GM18951 (cell line): ENCODE results near the gene ENAH.

ENCODE experiments used
- POLR2A ChIP-seq: IDR thresholded peaks from 4 replicates; pipeline ENCODE4 v1.6.1; 2011; ENCODE audit warnings: mild to moderate bottlenecking; ENCODE audit not compliant: insufficient read length, insufficient read depth; ENCODE audit errors: extremely low read depth
- in situ Hi-C: fragments of 300-500 bp; cut with MboI; formaldehyde crosslinking; loops from one replicate; pipeline ENCODE4 v1.12.0; 2022; ENCODE audit warnings: low sequenced_read_pairs, mixed read lengths, inconsistent platforms; ENCODE audit not compliant: unreplicated experiment

Gene ENAH

DNA sequence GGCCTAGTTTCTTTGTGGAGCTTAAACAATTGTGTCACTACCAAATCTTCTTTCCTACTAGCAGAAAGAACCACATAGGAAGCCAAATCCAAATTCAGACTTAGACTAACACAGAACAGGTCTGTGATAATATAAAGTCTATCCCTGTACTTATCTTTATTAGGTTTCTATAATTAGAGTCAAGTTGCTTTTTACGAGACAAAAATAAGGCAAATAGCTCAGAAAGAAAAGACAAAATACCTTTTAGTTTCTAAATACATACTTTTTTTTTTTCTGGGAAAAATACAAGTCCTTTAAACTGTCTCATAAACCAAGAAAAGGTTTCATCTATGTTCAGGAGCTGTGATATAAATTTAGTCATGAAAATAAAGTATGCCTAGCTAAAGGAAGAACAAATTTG is 146.2 kb downstream of the ENAH start:
- TF ChIP-seq POLR2A, result no peak
- in situ Hi-C loops, result no loop called here

DNA sequence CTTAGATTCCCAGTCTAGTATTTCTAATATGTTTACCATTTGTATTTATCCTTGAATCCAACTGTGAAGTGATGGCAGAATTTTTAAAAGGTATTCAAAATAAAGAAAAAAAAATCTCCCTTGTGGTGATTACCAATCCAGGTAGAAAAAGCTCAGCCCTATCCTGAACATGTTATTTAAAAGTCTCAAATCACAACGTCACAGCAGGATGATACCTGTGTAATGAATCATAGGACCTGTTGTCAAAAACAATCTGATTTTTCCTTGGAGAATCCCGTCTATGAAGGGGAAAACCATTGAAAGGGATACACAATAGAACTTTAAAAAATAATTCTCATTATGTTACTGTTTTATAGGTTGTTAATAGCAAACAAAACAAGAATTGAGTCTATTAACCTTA is 148.1 kb downstream of the ENAH start:
- no peak for TF ChIP-seq POLR2A
- in situ Hi-C loops, result no loop called here

DNA sequence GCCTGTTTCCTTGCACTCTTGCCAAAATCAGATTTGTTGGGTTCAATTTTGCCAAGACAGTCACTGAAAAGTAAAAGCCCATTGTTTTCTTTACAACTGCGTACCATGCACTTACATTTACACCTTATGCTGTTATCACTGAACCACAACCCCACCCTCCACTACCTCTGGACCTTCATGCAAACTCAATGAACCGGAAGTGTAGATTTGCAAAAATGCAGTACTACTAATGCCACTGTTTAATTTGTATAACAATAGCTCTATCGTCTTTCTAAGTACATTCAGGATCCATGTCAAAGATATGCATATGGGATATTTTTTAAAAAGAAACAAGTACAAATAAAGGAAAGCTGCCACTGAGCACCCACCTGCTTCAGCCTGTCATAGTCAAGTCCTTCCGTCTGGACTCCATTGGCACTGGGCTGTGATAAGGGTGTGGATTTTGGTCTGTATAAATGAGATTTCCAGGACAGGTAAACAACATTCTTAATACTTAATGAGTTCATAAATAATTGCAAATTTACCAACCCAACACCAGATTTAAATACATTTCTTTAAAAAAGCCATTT is 152.2 kb downstream of the ENAH start:
- TF ChIP-seq POLR2A, result no peak
- in situ Hi-C loops, result no loop called here

DNA sequence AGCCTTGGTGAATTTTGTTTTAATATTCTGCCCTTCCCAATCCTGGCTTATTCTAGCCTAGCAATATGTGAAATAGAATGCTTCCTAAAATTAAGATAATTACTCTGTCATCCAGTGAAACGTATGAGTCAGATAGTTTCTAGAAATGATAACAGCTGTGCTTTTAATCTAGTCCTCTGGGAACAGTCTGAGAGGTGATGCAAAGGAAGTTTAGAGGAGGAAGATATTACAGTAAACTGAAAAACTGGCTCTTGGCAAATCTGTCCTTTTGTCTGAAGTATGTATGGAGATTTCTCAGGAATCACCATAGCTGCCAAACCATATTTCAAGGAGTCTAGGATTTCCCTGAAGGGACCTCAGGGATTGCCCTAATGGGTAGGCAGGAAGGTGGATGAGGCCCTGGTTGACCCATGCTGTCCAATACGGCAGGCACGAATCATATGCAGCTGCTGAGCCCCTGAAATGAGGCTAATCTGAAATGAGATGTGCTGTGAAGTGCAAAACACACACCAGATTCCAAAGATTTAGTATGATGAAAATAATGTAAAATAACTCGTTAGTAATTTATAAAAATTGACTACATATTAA is 154.3 kb downstream of the ENAH start:
- in situ Hi-C loops, result no loop called here

DNA sequence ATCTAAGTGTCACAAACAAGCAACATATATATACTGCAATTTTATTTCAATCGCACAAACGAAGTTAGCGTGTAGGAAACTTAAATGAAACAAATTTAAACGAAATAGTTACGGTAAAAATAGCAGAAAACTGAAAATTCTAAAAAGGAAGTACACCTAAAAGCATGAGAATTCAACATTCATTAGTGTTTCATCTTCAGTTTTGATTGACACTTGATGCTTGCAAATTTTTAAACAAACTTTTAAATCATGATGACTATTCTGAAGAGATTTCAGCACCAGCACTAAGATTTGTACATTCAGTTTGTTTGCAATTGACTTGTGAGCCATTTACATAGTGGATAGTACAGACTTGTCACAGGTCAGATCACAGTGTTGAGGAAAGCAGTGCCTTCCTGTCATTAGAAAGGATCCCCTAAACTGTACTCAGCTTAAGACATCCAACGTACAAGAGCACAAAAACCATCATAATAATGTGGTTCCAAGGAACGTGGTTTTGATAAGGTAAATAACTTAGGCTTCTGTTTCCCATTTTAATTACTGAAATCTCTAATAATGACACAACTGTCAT is 158.0 kb downstream of the ENAH start:
- no peak for TF ChIP-seq POLR2A
- in situ Hi-C loops, result no loop called here

More for the DNA sequence above, 154.3 kb downstream of the ENAH start:
- no peak for TF ChIP-seq POLR2A

DNA sequence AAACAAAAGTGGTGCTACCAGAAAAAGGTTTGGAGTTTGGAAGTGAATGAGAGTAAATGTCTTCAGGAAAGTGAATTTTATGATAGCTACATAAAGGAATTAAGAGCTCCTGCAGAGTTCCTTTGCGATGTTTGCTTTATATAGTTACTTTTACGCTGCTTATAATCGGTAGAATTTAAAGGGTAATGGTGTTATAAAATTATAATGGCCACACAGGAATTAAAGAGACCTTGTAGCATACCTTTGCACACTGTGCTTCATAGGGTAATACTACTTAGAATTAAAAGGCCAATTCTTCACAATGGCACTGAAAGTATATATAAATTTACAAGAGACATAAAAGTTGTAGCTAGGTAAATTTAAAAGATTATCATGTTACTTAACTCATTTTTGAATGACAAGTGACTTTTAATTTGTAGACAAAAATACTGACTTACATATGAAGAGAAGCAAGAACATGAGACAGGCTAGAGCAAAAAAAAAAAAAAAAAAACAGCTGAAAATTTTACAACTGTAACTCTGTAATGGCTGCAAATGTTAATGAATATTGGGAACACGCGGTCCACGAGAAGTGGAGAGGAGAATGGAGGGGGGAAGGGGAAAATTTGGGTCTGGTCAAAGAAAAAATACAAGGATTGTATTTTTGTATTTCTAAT is 159.2 kb downstream of the ENAH start:
- no peak for TF ChIP-seq POLR2A
- in situ Hi-C loops, result no loop called here

DNA sequence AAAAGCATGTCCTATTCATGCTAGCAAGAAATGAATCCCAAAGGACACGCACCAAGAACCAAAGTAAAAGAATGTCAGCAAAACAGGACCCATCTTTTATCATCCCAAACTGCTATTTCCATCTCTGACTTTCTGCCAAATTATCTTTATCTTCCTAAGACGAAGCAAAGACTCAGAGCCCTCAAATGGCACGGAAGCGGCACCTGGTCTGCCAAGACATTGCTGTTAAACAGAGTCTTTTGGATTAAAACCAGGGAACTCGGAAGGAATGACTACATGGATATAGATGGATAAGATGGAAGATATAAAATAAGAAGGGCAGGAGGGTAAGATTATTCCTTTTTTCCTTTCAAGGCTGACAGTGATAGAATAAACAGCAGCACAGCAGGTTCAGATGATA is 164.2 kb downstream of the ENAH start:
- no peak for TF ChIP-seq POLR2A
- in situ Hi-C loops, result no loop called here

DNA sequence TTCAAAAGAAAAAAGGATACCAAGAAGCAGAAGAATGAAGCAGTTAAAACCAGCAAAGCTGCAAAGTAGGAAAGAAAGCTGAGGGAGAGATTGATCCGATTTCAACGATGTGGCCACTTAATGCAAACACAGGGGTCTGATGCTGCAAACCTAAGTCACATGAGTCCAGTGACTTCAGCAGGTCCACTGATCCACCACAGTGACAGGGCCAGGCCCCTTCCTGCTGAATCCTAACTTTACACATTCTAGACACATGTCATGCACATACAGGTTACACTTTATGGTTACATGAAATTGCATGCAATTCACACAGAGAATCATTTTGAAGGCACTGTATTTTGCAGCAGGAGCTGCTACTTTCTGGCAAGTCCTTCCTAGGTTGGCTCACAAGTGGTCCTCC is 166.1 kb downstream of the ENAH start:
- no peak for TF ChIP-seq POLR2A
- in situ Hi-C loops, result no loop called here

DNA sequence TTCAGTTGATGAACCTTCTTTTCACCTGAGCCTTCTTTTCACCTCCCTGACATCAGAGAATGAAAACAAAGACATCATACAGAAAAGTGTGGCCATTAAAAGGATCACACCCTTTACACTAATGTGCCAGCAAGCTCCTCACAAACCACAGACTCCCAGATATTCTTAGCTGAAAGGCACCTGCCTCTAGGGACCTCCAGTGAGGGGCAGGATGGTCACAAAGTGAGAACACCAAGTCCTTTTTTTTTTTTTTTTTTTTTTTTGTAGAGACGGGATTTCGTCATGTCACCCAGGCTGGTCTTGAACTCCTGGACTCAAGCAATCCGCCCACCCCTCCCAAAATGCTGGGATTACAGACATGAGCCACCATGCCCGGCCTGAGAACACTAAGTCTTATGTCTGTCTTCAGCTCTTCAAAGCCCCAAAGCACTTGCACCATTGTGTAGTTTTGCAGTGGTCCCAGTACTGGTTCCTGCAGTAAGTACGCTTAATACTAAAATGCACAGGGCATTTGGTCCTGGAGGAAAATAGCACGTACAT is 166.9 kb downstream of the ENAH start:
- in situ Hi-C loops, result no loop called here
- no peak for TF ChIP-seq POLR2A

DNA sequence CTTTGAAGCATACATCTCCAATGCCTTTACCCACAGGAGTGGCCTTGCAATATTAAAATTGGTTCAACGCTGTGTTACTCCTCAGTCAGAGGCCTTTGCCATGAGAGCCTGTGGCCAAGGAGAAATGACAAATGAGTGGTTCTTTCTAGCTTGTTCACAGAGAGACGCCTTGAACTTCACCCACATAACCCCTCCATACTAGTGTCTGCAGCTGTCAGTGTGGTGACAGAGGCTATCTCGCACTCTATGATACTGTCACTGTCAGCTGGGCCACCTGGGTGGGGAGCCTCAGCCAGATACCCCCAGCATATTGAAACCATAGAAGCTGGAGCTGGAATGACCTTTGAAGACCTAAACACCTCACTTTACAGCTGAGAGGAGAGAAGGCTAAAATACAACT is 167.7 kb downstream of the ENAH start:
- in situ Hi-C loops, result no loop called here
- TF ChIP-seq POLR2A, result no peak

DNA sequence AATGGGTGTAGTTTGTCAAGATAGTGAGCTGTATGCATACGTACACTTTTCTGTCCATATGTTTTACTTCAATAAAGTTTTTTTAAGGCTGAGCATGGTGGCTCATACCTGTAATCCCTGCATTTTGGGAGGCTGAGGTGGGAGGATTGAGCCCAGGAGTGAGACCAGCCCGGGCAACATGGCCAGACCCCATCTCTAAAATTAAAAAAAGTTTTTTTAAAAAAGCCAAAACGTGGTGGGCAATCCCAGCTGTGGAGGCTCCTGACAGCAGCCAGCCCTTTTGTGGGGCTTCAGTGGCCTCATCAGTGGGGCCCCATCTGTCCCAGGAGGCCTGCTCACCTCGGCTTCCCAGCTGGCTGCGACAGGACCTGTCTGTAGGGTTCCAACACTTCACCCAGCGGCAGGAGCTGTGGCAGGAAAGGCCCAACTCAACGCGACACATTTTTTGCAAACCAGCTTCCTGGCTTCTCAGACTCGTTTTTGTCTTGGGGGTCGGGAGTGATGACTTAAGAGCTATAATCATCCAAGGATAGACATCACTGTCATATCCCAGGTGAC is 168.2 kb downstream of the ENAH start:
- in situ Hi-C loops, result no loop called here
- TF ChIP-seq POLR2A, result no peak

DNA sequence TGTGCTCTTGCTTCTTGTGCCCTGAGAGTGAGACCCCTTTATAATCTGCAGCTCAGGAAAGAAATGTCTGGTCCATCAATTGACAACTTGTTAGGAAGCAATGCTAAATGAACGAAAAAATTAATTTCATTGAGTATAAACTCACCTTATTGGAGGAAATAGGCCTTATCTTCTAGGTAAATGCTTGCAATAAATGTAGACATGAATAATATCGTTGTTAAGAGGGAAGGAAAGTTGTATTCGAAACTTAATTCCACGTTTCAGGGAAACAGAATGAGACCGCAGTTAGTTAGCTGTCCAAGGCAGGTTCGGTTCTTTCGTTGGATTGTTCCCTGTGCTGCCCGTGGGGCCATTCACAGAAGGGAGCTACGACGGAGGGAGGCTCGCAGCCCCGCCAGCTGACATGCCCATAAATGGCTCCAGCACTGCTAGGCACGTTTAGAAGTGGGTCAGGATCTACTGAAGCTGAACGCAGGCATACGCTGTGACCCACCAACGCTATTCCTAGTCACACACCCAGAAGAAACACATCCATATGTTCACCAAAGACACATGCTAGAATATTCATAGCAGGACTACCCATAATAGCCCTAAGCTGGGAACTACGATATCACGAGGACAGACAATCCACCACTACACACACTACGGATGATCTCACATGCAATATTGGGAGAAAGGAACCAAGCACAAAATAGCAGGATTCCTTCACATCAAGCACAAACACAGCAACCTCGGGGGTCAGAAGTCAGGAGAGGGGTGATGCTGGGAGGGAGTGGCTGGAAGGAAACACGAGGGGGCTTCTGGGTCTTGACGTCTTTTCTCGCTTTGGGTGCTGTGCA is 168.9 kb downstream of the ENAH start:
- no peak for TF ChIP-seq POLR2A

More for the DNA sequence above, 168.9 kb downstream of the ENAH start:
- in situ Hi-C loops, result no loop called here
